Thoracic aorta (tissue), 2 donors: ENCODE measurements around the gene BRINP3. TPM values are rescaled to one million over a fixed set of nuclear protein-coding genes. Genes with fewer than 3 reads are reported as not detected.

Experiments used
- ATAC-seq: fragments of 150-250 bp; one replicate; pipeline ENCODE4 v1.8.0; 2017; ENCODE audit warnings: low read depth; ENCODE audit not compliant: insufficient number of reproducible peaks, low FRiP score
- DNase-seq: peaks from one replicate; pipeline ENCODE4 v3.0.0-alpha.2; 2020; ENCODE audit warnings: low spot score
- H3K27ac ChIP-seq, 2 donors: fragments of 200-600 bp; sonication (generic); 1 replicate in 1 of 2; 2 replicates in 1 of 2; pipeline ENCODE4 v1.5.1; 2016; ENCODE audit warnings: mild to moderate bottlenecking in 2 of 2, moderate library complexity in 2 of 2
- H3K27me3 ChIP-seq: fragments of 200-600 bp; sonication (generic); replicated peaks from 2 replicates; pipeline ENCODE4 v1.6.0; 2016; ENCODE audit warnings: mild to moderate bottlenecking; ENCODE audit not compliant: insufficient read depth
- H3K36me3 ChIP-seq: fragments of 200-600 bp; sonication (generic); one replicate; pipeline ENCODE4 v1.5.1; 2016
- H3K4me1 ChIP-seq, 2 donors: fragments of 200-600 bp; sonication (generic); 1 replicate in 1 of 2; 2 replicates in 1 of 2; pipeline versions ENCODE4 v1.5.1 to v1.6.0; 2016; ENCODE audit warnings: low read depth in 2 of 2, mild to moderate bottlenecking in 1 of 2; ENCODE audit not compliant: control insufficient read depth in 1 of 2
- H3K4me3 ChIP-seq: fragments of 200-600 bp; sonication (generic); 2 replicates; pipeline ENCODE4 v1.5.1; 2016; ENCODE audit warnings: mild to moderate bottlenecking
- H3K9me3 ChIP-seq: fragments of 200-600 bp; sonication (generic); 2 replicates; pipeline ENCODE4 v1.5.1; 2016
- total RNA-seq, 2 donors: library from RNA; depleted of rRNA; stranded (reverse); fragments of >200 nt; gene quantifications; one replicate each; pipeline versions ENCODE4 v1.1.0 to v1.2.3, GENCODE V29; 2016
- TF ChIP-seq, protein P1 (sequence below): fragments of 200-600 bp; sonication (generic); IDR thresholded peaks from one replicate; pipeline ENCODE4 v1.5.1; 2019; ENCODE audit warnings: antibody characterized with exemption

The BRINP3 gene
- total RNA-seq, 2 donors from 2014 or later, result 6.0 TPM; not detected in 1

DNA sequence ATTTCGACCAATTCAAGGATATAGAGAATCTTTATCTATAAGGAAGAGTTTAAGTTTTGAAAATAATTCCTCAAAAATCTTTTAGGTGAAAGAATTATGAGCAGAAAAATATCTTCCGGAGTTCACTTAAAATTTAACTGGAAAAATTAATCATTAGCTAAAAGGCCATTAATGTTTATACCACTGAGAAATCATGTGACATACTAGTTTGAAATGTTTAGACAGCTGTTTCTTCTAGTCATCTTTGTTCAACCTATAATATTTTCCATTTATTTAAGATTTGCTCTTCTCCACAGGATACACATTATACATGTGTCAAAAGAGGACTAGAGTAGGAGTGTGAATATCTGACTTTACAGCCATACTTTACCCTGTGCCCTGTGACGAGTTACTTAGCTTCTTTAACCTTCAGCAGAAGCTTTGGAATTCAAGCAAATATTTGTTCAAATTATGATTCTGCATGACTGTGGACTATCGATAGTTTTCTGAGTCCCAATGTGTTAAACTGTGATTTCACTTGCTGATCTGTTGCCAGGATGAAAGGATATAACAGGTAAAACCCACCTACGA, 374.8 kb downstream of the BRINP3 start:
- Histone ChIP-seq H3K27ac (no peak overlapping the region), H3K36me3 (no peaks in the 10 kb centered on the region), H3K9me3 (no peaks in the 10 kb centered on the region), H3K4me3 (no peak overlapping the region), H3K27me3 (no peaks in the 10 kb centered on the region), H3K4me1 (no peaks in the 10 kb centered on the region)
- TF ChIP-seq, protein P1, sequence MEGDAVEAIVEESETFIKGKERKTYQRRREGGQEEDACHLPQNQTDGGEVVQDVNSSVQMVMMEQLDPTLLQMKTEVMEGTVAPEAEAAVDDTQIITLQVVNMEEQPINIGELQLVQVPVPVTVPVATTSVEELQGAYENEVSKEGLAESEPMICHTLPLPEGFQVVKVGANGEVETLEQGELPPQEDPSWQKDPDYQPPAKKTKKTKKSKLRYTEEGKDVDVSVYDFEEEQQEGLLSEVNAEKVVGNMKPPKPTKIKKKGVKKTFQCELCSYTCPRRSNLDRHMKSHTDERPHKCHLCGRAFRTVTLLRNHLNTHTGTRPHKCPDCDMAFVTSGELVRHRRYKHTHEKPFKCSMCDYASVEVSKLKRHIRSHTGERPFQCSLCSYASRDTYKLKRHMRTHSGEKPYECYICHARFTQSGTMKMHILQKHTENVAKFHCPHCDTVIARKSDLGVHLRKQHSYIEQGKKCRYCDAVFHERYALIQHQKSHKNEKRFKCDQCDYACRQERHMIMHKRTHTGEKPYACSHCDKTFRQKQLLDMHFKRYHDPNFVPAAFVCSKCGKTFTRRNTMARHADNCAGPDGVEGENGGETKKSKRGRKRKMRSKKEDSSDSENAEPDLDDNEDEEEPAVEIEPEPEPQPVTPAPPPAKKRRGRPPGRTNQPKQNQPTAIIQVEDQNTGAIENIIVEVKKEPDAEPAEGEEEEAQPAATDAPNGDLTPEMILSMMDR, result no peak
- no peak for ATAC-seq
- no peak for DNase-seq

DNA sequence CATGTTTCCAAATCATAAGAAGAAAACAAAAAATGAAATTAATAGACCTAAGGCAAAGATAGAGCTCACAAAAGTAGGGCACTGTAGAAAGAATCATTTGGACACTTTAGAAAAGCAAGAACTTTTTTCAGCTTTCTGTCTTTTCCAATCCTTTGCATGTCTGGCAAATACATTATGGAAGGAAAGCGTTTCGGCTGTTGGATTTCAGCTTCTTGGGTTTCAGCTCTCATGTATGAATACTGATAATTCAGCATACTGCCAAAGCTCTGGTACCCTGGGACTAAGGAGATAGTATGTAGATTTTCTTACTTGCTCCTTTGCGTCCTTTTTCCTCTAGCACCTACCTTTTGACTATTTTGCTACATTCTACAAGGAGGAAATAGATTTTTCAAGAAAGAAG, 375.9 kb downstream of the BRINP3 start:
- H3K9me3 ChIP-seq, result no peaks in the 10 kb centered on the region
- no peak for ATAC-seq
- no peaks in the 10 kb centered on the region for H3K4me1 ChIP-seq
- H3K27me3 ChIP-seq, result no peaks in the 10 kb centered on the region
- no peak overlapping the region for H3K4me3 ChIP-seq
- H3K36me3 ChIP-seq, result no peaks in the 10 kb centered on the region
- DNase-seq, result no peak
- TF ChIP-seq, protein P1, result no peak
- H3K27ac ChIP-seq, result no peak overlapping the region

DNA sequence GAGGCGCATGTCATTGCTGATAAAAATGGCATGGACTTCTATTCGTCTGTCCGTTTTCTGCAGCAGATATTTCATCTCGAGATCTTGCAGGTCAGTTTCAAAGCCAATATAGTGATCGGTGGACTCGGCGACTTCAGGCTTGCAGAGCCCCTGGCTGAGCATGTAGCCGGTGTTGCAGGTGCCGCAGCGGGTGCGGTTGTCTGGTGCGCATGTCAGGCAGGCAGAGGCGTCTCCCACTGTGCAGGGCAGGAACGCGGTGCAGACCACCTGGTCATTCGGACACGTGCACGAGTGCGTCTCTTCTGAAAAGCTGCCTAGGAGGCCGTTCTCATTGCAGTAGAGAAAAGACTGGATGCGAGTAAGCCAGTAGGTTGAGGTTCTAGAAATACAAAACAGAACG, 378.9 kb downstream of the BRINP3 start:
- no peaks in the 10 kb centered on the region for H3K36me3 ChIP-seq
- TF ChIP-seq, protein P1, result no peak
- no peak overlapping the region for H3K4me3 ChIP-seq
- no peaks in the 10 kb centered on the region for H3K9me3 ChIP-seq
- ATAC-seq, result no peak
- H3K27ac ChIP-seq, result no peak overlapping the region
- DNase-seq, result no peak
- H3K27me3 ChIP-seq, result no peaks in the 10 kb centered on the region
- H3K4me1 ChIP-seq, result no peaks in the 10 kb centered on the region

DNA sequence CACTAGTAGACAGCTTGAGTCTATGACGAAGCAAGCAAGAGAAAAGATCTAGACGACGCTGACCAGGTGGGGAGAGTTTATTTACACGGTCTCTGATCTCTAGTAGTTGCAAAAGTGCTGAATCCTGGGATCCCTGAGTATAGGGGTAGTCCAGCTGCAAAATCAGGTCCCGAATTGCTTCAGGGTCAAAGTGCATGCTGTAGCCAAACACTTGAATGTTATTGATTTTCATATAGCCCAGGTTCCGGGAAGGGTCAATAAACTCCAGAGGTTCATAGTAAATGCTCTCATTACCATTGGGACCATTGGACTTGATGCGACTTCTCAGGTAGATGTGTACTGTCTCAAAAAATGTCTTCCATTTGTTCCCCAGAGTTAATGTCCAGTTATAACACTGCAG, 379.6 kb downstream of the BRINP3 start:
- TF ChIP-seq, protein P1, result no peak
- Histone ChIP-seq H3K36me3 (no peaks in the 10 kb centered on the region), H3K27ac (no peak overlapping the region), H3K9me3 (no peaks in the 10 kb centered on the region), H3K4me3 (no peak overlapping the region), H3K27me3 (no peaks in the 10 kb centered on the region), H3K4me1 (no peaks in the 10 kb centered on the region)
- ATAC-seq, result no peak
- DNase-seq, result no peak

DNA sequence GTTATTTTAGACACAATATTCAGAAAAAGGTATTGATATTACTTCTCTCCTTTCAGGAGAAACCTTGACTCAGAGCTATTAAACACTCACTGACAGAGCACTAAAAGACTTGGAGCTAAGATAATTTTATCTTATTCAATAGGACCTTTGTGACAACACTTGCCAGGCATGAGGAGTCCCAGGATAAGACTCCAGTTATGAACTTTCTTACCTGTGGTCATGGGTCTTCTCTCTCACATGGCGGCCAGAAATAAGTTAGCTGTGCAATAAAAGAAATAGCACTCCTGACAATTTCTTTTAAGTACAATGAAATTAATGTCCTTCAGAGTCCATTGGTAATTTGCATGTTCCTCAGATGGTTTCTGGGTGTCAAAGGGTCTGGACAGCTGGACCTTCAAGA, 382.1 kb downstream of the BRINP3 start:
- Histone ChIP-seq H3K4me3 (no peak overlapping the region), H3K27ac (no peak overlapping the region), H3K36me3 (no peaks in the 10 kb centered on the region), H3K9me3 (no peaks in the 10 kb centered on the region), H3K4me1 (no peaks in the 10 kb centered on the region), H3K27me3 (no peaks in the 10 kb centered on the region)
- TF ChIP-seq, protein P1, result no peak
- ATAC-seq (no peak), DNase-seq (no peak)
